Activated T-helper 17 cell treated with anti-CD3 and anti-CD28 coated beads, Interleukin-2, amount 50 U/mL, for 72 hours (primary cell): Measurements from ENCODE around the gene AGMO. TPM values are rescaled to one million over a fixed set of nuclear protein-coding genes. Genes with fewer than 3 reads are reported as not detected.

ENCODE experiments used
- ATAC-seq: fragments of 150-1000 bp; cut with Tn5 transposase; replicated peaks from 2 replicates; pipeline ENCODE4 v1.10.0; 2021; ENCODE audit warnings: mild to moderate bottlenecking, moderate library complexity
- H3K27ac Mint-ChIP-seq: one replicate; pipeline ENCODE4 v1.8.0; 2022; ENCODE audit warnings: mixed read lengths
- H3K27me3 Mint-ChIP-seq: one replicate; pipeline ENCODE4 v1.8.0; 2022; ENCODE audit warnings: mixed read lengths
- H3K36me3 Mint-ChIP-seq: one replicate; pipeline ENCODE4 v1.8.0; 2022; ENCODE audit warnings: low read depth, mild to moderate bottlenecking, mixed read lengths
- H3K4me1 Mint-ChIP-seq: one replicate; pipeline ENCODE4 v1.8.0; 2022; ENCODE audit warnings: mixed read lengths
- H3K4me3 Mint-ChIP-seq: one replicate; pipeline ENCODE4 v1.8.0; 2022; ENCODE audit warnings: mild to moderate bottlenecking, mixed read lengths
- H3K9me3 Mint-ChIP-seq: one replicate; pipeline ENCODE4 v1.8.0; 2022; ENCODE audit warnings: mixed read lengths
- total RNA-seq, 2 donors: library from RNA; stranded (reverse); gene quantifications; one replicate each; pipeline ENCODE4 v1.2.3, GENCODE V29; 2022

AGMO gene
- total RNA-seq, 2 donors from 2014 or later = not detected

GRCh38 chr7:15159261-15159660, 402.6 kb downstream of the AGMO start:
- Mint-ChIP-seq H3K36me3 (no peaks in the 10 kb centered on the region), H3K9me3 (peaks cover 8% of the 10 kb centered on the region), H3K27me3 (no peaks in the 10 kb centered on the region), H3K4me1 (no peaks in the 10 kb centered on the region), H3K27ac (no peak overlapping the region), H3K4me3 (no peak overlapping the region)
- ATAC-seq = no peak

- Mint-ChIP-seq H3K27me3 (no peaks in the 10 kb centered on the region), H3K36me3 (no peaks in the 10 kb centered on the region), H3K4me3 (no peak overlapping the region), H3K27ac (no peak overlapping the region), H3K9me3 (peaks cover 7% of the 10 kb centered on the region), H3K4me1 (no peaks in the 10 kb centered on the region)
- no peak for ATAC-seq
These were observed 403.5 kb downstream of the AGMO start for GRCh38 chr7:15158141-15158810.

Other genes starting within 250 kb of the AGMO start
- gene MEOX2, start 124.7 kb upstream of the AGMO start, total RNA-seq = not detected